HepG2 (cell line): ENCODE data around the gene LRRC37A. TPM values are rescaled to one million over a fixed set of nuclear protein-coding genes. Genes with fewer than 3 reads are reported as not detected.

ENCODE experiments used
- ARID2 ChIP-seq: sonication (generic); formaldehyde crosslinking; IDR thresholded peaks from 2 replicates; pipeline ENCODE4 v1.8.1; 2022; ENCODE audit warnings: mild to moderate bottlenecking, missing genetic modification reagents, borderline replicate concordance
- BRF2 ChIP-seq: sonication (generic); formaldehyde crosslinking; IDR thresholded peaks from 2 replicates; pipeline ENCODE4 v1.8.1; 2022; ENCODE audit warnings: mild to moderate bottlenecking, missing genetic modification reagents
- CENPBD1 ChIP-seq: sonication (generic); formaldehyde crosslinking; IDR thresholded peaks from 2 replicates; pipeline ENCODE4 v1.8.0; 2022; ENCODE audit warnings: missing genetic modification reagents, low read depth, mild to moderate bottlenecking, borderline replicate concordance
- GABPB1 ChIP-seq: IDR thresholded peaks from 2 replicates; pipeline ENCODE4 v1.6.1; 2016; ENCODE audit warnings: mild to moderate bottlenecking, missing genetic modification reagents, moderate library complexity, missing compliant biosample characterization
- PHF8 ChIP-seq: sonication (generic); formaldehyde crosslinking; IDR thresholded peaks from 2 replicates; pipeline ENCODE4 v1.5.0; 2020; ENCODE audit warnings: missing genetic modification reagents
- REXO4 ChIP-seq: sonication (generic); formaldehyde crosslinking; IDR thresholded peaks from 2 replicates; pipeline ENCODE4 v1.8.0; 2022; ENCODE audit warnings: missing genetic modification reagents, mild to moderate bottlenecking, borderline replicate concordance
- ZNF564 ChIP-seq: sonication (generic); formaldehyde crosslinking; IDR thresholded peaks from 2 replicates; pipeline ENCODE4 v1.8.1; 2023; ENCODE audit warnings: mild to moderate bottlenecking, missing genetic modification reagents
- ZNF639 ChIP-seq: conservative IDR thresholded peaks from 2 replicates; pipeline ENCODE4 v1.6.1; 2018; ENCODE audit warnings: missing genetic modification reagents
- ZSCAN12 ChIP-seq: sonication (generic); formaldehyde crosslinking; IDR thresholded peaks from 2 replicates; pipeline ENCODE4 v1.9.0; 2021; ENCODE audit warnings: mild to moderate bottlenecking, missing genetic modification reagents
- polyA plus RNA-seq, 8 experiments: library from polyadenylated mRNA; depleted of rRNA in 3 of 8; stranded (reverse) in 7 of 8; unstranded in 1 of 8; fragments of >200 nt; fragmentation: Illumina TruSeq in 4 of 8; extraction: Trizol in 4 of 8; gene quantifications; 2 replicates each; pipeline versions ENCODE4 v1.2.1 to v1.2.3, GENCODE V29; 2011 to 2016; ENCODE audit warnings: low read depth in 4 of 8, missing spikeins in 1 of 8, mixed read lengths in 1 of 8; ENCODE audit not compliant: insufficient read depth in 1 of 8
- total RNA-seq, 5 experiments: library from RNA; depleted of rRNA; stranded (reverse); fragments of >200 nt; fragmentation: Illumina TruSeq; extraction: Trizol; gene quantifications; 2 replicates each; pipeline ENCODE4 v1.2.3, GENCODE V29; 2016; ENCODE audit warnings: low read depth in 1 of 5
- TF ChIP-seq, protein P1 (sequence below): sonication (generic); formaldehyde crosslinking; IDR thresholded peaks from 2 replicates; pipeline ENCODE4 v1.8.1; 2022; ENCODE audit warnings: low read depth, mild to moderate bottlenecking, missing genetic modification reagents
- TF ChIP-seq, protein P2 (sequence below): sonication (generic); formaldehyde crosslinking; IDR thresholded peaks from 2 replicates; pipeline ENCODE4 v1.8.1; 2023; ENCODE audit warnings: mild to moderate bottlenecking, missing genetic modification reagents
- TF ChIP-seq, protein P3 (sequence below): sonication (generic); formaldehyde crosslinking; IDR thresholded peaks from 2 replicates; pipeline ENCODE4 v1.9.0; 2022; ENCODE audit warnings: missing genetic modification reagents, mild to moderate bottlenecking, borderline replicate concordance
- TF ChIP-seq, protein P4 (sequence below): sonication (generic); formaldehyde crosslinking; IDR thresholded peaks from 2 replicates; pipeline ENCODE4 v1.5.0; 2020; ENCODE audit warnings: mild to moderate bottlenecking, missing genetic modification reagents, borderline replicate concordance

Gene LRRC37A
- total and polyA plus RNA-seq, 2 of the 13 experiments (the other 11 are each of a cell fraction or from before 2014, with no cell fraction given): 0.97 to 1.3 TPM

GRCh38 chr17:46266656-46267544 is 28.0 kb upstream of the LRRC37A start (continued):
- TF ChIP-seq, protein P1, sequence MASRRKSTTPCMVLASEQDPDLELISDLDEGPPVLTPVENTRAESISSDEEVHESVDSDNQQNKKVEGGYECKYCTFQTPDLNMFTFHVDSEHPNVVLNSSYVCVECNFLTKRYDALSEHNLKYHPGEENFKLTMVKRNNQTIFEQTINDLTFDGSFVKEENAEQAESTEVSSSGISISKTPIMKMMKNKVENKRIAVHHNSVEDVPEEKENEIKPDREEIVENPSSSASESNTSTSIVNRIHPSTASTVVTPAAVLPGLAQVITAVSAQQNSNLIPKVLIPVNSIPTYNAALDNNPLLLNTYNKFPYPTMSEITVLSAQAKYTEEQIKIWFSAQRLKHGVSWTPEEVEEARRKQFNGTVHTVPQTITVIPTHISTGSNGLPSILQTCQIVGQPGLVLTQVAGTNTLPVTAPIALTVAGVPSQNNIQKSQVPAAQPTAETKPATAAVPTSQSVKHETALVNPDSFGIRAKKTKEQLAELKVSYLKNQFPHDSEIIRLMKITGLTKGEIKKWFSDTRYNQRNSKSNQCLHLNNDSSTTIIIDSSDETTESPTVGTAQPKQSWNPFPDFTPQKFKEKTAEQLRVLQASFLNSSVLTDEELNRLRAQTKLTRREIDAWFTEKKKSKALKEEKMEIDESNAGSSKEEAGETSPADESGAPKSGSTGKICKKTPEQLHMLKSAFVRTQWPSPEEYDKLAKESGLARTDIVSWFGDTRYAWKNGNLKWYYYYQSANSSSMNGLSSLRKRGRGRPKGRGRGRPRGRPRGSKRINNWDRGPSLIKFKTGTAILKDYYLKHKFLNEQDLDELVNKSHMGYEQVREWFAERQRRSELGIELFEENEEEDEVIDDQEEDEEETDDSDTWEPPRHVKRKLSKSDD (CRISPR knock-in tag): 0 out of 2 replicates have a peak, but pooled peaks have one; percentile 21
- TF ChIP-seq ZNF564 (CRISPR knock-in tag) (0 out of 2 replicates have a peak, but pooled peaks have one; percentile 62), BRF2 (CRISPR knock-in tag) (peak; percentile 76), ZNF639 (peak; percentile 47; the same call in 1 of the 2 replicates), REXO4 (peak; percentile 48; the same call in 1 of the 2 replicates), ZSCAN12 (CRISPR knock-in tag) (no peak; the same call in 1 of the 2 replicates), ARID2 (CRISPR knock-in tag) (0 out of 2 replicates have a peak, but pooled peaks have one; percentile 2), PHF8 (peak; percentile 80), CENPBD1 (CRISPR knock-in tag) (no peak; the same call in 1 of the 2 replicates), GABPB1 (peak; percentile 60; the same call in 1 of the 2 replicates)
- TF ChIP-seq, protein P2, sequence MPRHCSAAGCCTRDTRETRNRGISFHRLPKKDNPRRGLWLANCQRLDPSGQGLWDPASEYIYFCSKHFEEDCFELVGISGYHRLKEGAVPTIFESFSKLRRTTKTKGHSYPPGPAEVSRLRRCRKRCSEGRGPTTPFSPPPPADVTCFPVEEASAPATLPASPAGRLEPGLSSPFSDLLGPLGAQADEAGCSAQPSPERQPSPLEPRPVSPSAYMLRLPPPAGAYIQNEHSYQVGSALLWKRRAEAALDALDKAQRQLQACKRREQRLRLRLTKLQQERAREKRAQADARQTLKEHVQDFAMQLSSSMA: 0 out of 2 replicates have a peak, but pooled peaks have one; percentile 34
- TF ChIP-seq, protein P3, sequence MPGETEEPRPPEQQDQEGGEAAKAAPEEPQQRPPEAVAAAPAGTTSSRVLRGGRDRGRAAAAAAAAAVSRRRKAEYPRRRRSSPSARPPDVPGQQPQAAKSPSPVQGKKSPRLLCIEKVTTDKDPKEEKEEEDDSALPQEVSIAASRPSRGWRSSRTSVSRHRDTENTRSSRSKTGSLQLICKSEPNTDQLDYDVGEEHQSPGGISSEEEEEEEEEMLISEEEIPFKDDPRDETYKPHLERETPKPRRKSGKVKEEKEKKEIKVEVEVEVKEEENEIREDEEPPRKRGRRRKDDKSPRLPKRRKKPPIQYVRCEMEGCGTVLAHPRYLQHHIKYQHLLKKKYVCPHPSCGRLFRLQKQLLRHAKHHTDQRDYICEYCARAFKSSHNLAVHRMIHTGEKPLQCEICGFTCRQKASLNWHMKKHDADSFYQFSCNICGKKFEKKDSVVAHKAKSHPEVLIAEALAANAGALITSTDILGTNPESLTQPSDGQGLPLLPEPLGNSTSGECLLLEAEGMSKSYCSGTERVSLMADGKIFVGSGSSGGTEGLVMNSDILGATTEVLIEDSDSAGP (CRISPR knock-in tag): peak; percentile 77
- TF ChIP-seq, protein P4, sequence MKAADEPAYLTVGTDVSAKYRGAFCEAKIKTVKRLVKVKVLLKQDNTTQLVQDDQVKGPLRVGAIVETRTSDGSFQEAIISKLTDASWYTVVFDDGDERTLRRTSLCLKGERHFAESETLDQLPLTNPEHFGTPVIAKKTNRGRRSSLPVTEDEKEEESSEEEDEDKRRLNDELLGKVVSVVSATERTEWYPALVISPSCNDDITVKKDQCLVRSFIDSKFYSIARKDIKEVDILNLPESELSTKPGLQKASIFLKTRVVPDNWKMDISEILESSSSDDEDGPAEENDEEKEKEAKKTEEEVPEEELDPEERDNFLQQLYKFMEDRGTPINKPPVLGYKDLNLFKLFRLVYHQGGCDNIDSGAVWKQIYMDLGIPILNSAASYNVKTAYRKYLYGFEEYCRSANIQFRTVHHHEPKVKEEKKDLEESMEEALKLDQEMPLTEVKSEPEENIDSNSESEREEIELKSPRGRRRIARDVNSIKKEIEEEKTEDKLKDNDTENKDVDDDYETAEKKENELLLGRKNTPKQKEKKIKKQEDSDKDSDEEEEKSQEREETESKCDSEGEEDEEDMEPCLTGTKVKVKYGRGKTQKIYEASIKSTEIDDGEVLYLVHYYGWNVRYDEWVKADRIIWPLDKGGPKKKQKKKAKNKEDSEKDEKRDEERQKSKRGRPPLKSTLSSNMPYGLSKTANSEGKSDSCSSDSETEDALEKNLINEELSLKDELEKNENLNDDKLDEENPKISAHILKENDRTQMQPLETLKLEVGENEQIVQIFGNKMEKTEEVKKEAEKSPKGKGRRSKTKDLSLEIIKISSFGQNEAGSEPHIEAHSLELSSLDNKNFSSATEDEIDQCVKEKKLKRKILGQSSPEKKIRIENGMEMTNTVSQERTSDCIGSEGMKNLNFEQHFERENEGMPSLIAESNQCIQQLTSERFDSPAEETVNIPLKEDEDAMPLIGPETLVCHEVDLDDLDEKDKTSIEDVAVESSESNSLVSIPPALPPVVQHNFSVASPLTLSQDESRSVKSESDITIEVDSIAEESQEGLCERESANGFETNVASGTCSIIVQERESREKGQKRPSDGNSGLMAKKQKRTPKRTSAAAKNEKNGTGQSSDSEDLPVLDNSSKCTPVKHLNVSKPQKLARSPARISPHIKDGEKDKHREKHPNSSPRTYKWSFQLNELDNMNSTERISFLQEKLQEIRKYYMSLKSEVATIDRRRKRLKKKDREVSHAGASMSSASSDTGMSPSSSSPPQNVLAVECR: peak; percentile 48; the same call in 1 of the 2 replicates
